ENCODE results near the gene RREB1. TPM values are rescaled to one million over a fixed set of nuclear protein-coding genes. Genes with fewer than 3 reads are reported as not detected.

RREB1 gene
- total RNA-seq, 5 donors from 2014 or later (not counting 1 experiment from before 2014, with no cell fraction given), result 38.1 to 50.1 (median 39.6) TPM

GRCh38 chr6:7198833-7199800 lies 91.4 kb downstream of the RREB1 start:
- no peaks in the 10 kb centered on the region for H3K9me3 Mint-ChIP-seq
- H3K27ac Mint-ChIP-seq, result peak overlapping the region in 1 of 2 donors; percentile 7
- WGBS (ENCODE audit: insufficient coverage), result 93% methylated on average over 2 of the region's 11 CpGs
- peaks cover 43 to 59% (median 50%) of the 10 kb centered on the region in 3 donors for H3K4me1 Mint-ChIP-seq
- no peak overlapping the region for H3K27ac ChIP-seq (ENCODE audit: low read length)
- H3K4me3 Mint-ChIP-seq, result no peak overlapping the region
- H3K36me3 ChIP-seq (ENCODE audit: control insufficient read depth in 2 of 2, extremely low read depth in 1 of 2, insufficient read depth in 1 of 2, low read length in 1 of 2), result peaks cover 0 to 15% of the 10 kb centered on the region in 2 donors
- ChIA-PET CTCF (no interaction called here), POLR2A (no interaction called here)
- no peaks in the 10 kb centered on the region for H3K9me3 ChIP-seq
- H3K36me3 Mint-ChIP-seq, result peaks cover 37% of the 10 kb centered on the region
- no peaks in the 10 kb centered on the region for H3K27me3 Mint-ChIP-seq
- no peaks in the 10 kb centered on the region for H3K27me3 ChIP-seq (replicated peaks in 1 of 2; ENCODE audit: control insufficient read depth in 2 of 2, extremely low read depth in 1 of 2, insufficient read depth in 2 of 2, low read length in 1 of 2)
- no peak for ATAC-seq (replicated peaks in 1 of 4)
- peaks cover 11 to 26% of the 10 kb centered on the region in 2 experiments for H3K4me1 ChIP-seq (ENCODE audit: control insufficient read depth in 1 of 2, extremely low read depth in 1 of 2, insufficient read depth in 2 of 2, low read length in 2 of 2)
- no peak overlapping the region for H3K4me3 ChIP-seq (ENCODE audit: control insufficient read depth in 1 of 2, extremely low read depth in 1 of 2, low read length in 1 of 2)
- no peak for DNase-seq

GRCh38 chr6:7200598-7201443 lies 93.1 kb downstream of the RREB1 start:
- WGBS (ENCODE audit: insufficient coverage), result 95% methylated on average over 8 of the region's 13 CpGs

DNA sequence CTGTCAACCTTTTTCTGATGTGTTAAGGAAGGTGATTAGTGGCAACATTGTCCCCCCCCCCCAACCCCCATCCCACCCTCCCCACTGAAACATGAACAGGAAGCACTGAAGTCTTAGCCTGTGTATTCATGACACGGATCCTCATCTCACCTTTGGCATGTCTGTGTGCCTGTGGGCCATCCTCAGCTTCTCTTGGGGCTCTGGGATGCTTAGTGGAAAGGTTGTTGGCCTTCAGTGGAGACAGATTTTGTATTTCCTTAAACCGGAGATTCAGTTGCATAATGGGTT lies 93.6 kb downstream of the RREB1 start:
- Mint-ChIP-seq H3K27ac (no peak overlapping the region), H3K36me3 (peaks cover 36% of the 10 kb centered on the region), H3K9me3 (no peaks in the 10 kb centered on the region), H3K4me1 (peaks cover 23 to 39% (median 32%) of the 10 kb centered on the region in 3 donors), H3K4me3 (no peak overlapping the region), H3K27me3 (no peaks in the 10 kb centered on the region)
- ChIA-PET POLR2A (interaction anchor here in 1 of 2 donors (0.7 kb wide), 1 partner anchor 9 kb away, joined by 5 read pairs; no protein-coding TSS in a partner anchor), CTCF (no interaction called here)
- WGBS (ENCODE audit: insufficient coverage), result 67% methylated on average over 1 of the region's 2 CpGs
- Histone ChIP-seq H3K27me3 (replicated peaks in 1 of 2; ENCODE audit: control insufficient read depth in 2 of 2, extremely low read depth in 1 of 2, insufficient read depth in 2 of 2, low read length in 1 of 2) (no peaks in the 10 kb centered on the region), H3K4me3 (ENCODE audit: control insufficient read depth in 1 of 2, extremely low read depth in 1 of 2, low read length in 1 of 2) (no peak overlapping the region), H3K4me1 (ENCODE audit: control insufficient read depth in 1 of 2, extremely low read depth in 1 of 2, insufficient read depth in 2 of 2, low read length in 2 of 2) (peaks cover 4 to 12% of the 10 kb centered on the region in 2 experiments), H3K36me3 (ENCODE audit: control insufficient read depth in 2 of 2, extremely low read depth in 1 of 2, insufficient read depth in 1 of 2, low read length in 1 of 2) (peaks cover 5 to 29% of the 10 kb centered on the region in 2 donors), H3K27ac (ENCODE audit: low read length) (no peak overlapping the region), H3K9me3 (no peaks in the 10 kb centered on the region)
- ATAC-seq (replicated peaks in 1 of 4), result no peak
- no peak for DNase-seq

More at GRCh38 chr6:7200598-7201443, 93.1 kb downstream of the RREB1 start:
- DNase-seq (no peak), ATAC-seq (replicated peaks in 1 of 4) (no peak)
- H3K27ac ChIP-seq (ENCODE audit: low read length), result no peak overlapping the region
- peaks cover 27 to 43% (median 37%) of the 10 kb centered on the region in 3 donors for H3K4me1 Mint-ChIP-seq
- no peak overlapping the region for H3K27ac Mint-ChIP-seq
- H3K36me3 Mint-ChIP-seq, result peaks cover 39% of the 10 kb centered on the region
- no peak overlapping the region for H3K4me3 ChIP-seq (ENCODE audit: control insufficient read depth in 1 of 2, extremely low read depth in 1 of 2, low read length in 1 of 2)
- peaks cover 5 to 29% of the 10 kb centered on the region in 2 donors for H3K36me3 ChIP-seq (ENCODE audit: control insufficient read depth in 2 of 2, extremely low read depth in 1 of 2, insufficient read depth in 1 of 2, low read length in 1 of 2)
- ChIA-PET POLR2A (interaction anchor here in 1 of 2 donors (0.7 kb wide), 1 partner anchor 10 kb away, joined by 5 read pairs; no protein-coding TSS in a partner anchor), CTCF (interaction anchor here in 1 of 2 donors (0.6 kb wide), 1 partner anchor 444 kb away, joined by 10 read pairs; no protein-coding TSS in a partner anchor)
- no peaks in the 10 kb centered on the region for H3K9me3 ChIP-seq
- H3K27me3 Mint-ChIP-seq, result no peaks in the 10 kb centered on the region
- no peaks in the 10 kb centered on the region for H3K9me3 Mint-ChIP-seq
- H3K27me3 ChIP-seq (replicated peaks in 1 of 2; ENCODE audit: control insufficient read depth in 2 of 2, extremely low read depth in 1 of 2, insufficient read depth in 2 of 2, low read length in 1 of 2), result no peaks in the 10 kb centered on the region
- no peak overlapping the region for H3K4me3 Mint-ChIP-seq
- H3K4me1 ChIP-seq (ENCODE audit: control insufficient read depth in 1 of 2, extremely low read depth in 1 of 2, insufficient read depth in 2 of 2, low read length in 2 of 2), result peaks cover 6 to 17% of the 10 kb centered on the region in 2 experiments

DNA sequence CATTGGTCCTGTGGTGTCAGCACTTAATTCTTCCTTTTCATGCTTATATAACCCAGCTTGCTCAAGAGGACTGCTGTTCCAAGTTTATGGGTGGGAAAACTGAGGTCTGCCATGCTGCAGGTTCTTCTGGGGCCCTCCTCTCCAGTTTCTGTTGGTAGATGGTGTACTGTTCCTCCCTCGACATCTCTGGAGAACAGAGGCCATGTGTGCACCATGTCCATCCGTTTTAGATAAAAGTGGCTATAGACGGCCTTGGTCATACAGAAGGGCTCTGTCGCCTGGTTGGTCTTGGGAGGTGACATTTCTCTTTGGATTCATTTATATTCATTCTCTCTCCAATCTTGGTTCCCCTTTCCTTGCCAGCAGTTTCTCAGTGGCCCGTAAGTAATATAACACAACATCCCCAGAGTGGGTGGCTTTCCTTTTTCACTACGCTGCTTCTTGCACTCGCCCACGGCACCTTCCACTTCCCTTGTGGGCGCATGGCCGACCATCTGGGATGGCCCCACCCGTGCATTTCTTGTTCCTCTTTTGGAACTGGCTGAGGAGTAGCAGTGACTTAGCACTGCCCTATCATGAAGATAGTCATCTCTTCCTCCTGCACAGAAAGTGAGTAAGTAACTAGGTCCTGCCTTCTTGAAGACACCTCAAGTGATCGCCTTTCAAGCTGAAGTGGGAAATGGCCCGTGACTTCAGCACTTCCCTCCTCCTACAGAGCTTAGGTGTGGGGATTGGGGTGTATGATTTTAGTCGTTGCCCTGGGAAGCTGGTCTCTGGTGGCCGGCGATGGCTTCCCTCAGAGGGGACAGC lies 94.2 kb downstream of the RREB1 start:
- H3K27ac ChIP-seq (ENCODE audit: low read length), result no peak overlapping the region
- peaks cover 5 to 29% of the 10 kb centered on the region in 2 donors for H3K36me3 ChIP-seq (ENCODE audit: control insufficient read depth in 2 of 2, extremely low read depth in 1 of 2, insufficient read depth in 1 of 2, low read length in 1 of 2)
- 56% methylated on average over 8 of the region's 16 CpGs for WGBS (ENCODE audit: insufficient coverage)
- peak in 16 of 35 experiments; percentile 9 to 60 (median 19) for DNase-seq
- Mint-ChIP-seq H3K36me3 (peaks cover 41% of the 10 kb centered on the region), H3K9me3 (no peaks in the 10 kb centered on the region), H3K27ac (peak overlapping the region in 1 of 2 donors; percentile 34), H3K4me3 (peak overlapping the region in 1 of 3 donors; percentile 20), H3K27me3 (no peaks in the 10 kb centered on the region), H3K4me1 (peaks cover 19 to 41% (median 32%) of the 10 kb centered on the region in 3 donors)
- H3K27me3 ChIP-seq (replicated peaks in 1 of 2; ENCODE audit: control insufficient read depth in 2 of 2, extremely low read depth in 1 of 2, insufficient read depth in 2 of 2, low read length in 1 of 2), result no peaks in the 10 kb centered on the region
- ChIA-PET CTCF (no interaction called here), POLR2A (no interaction called here)
- H3K9me3 ChIP-seq, result no peaks in the 10 kb centered on the region
- no peak overlapping the region for H3K4me3 ChIP-seq (ENCODE audit: control insufficient read depth in 1 of 2, extremely low read depth in 1 of 2, low read length in 1 of 2)
- ATAC-seq (replicated peaks in 1 of 4), result peak in 1 of 4 experiments; percentile 40
- peaks cover 4 to 7% of the 10 kb centered on the region in 2 experiments for H3K4me1 ChIP-seq (ENCODE audit: control insufficient read depth in 1 of 2, extremely low read depth in 1 of 2, insufficient read depth in 2 of 2, low read length in 2 of 2)

- Histone ChIP-seq H3K27ac (ENCODE audit: low read length) (no peak overlapping the region), H3K36me3 (ENCODE audit: control insufficient read depth in 2 of 2, extremely low read depth in 1 of 2, insufficient read depth in 1 of 2, low read length in 1 of 2) (peaks cover 5 to 33% of the 10 kb centered on the region in 2 donors), H3K27me3 (replicated peaks in 1 of 2; ENCODE audit: control insufficient read depth in 2 of 2, extremely low read depth in 1 of 2, insufficient read depth in 2 of 2, low read length in 1 of 2) (no peaks in the 10 kb centered on the region), H3K4me1 (ENCODE audit: control insufficient read depth in 1 of 2, extremely low read depth in 1 of 2, insufficient read depth in 2 of 2, low read length in 2 of 2) (peaks cover 0 to 2% of the 10 kb centered on the region in 2 experiments), H3K9me3 (no peaks in the 10 kb centered on the region), H3K4me3 (ENCODE audit: control insufficient read depth in 1 of 2, extremely low read depth in 1 of 2, low read length in 1 of 2) (no peak overlapping the region)
- DNase-seq (no peak), ATAC-seq (replicated peaks in 1 of 4) (no peak)
- H3K27me3 Mint-ChIP-seq, result no peaks in the 10 kb centered on the region
- peaks cover 13 to 36% (median 28%) of the 10 kb centered on the region in 3 donors for H3K4me1 Mint-ChIP-seq
- CTCF ChIA-PET, result interaction anchor here in 1 of 2 donors (0.6 kb wide), 1 partner anchor 56 kb away, joined by 3 read pairs; no protein-coding TSS in a partner anchor
- H3K9me3 Mint-ChIP-seq, result no peaks in the 10 kb centered on the region
- H3K36me3 Mint-ChIP-seq, result peaks cover 41% of the 10 kb centered on the region
- no peak overlapping the region for H3K4me3 Mint-ChIP-seq
- H3K27ac Mint-ChIP-seq, result peak overlapping the region in 1 of 2 donors; percentile 20
- POLR2A ChIA-PET, result no interaction called here
Observed at GRCh38 chr6:7202950-7203349, 95.2 kb downstream of the RREB1 start.

All from T-cell (primary cell).